GM21619 (cell line): ENCODE results near the gene PNP.
"Not testable (repeated sequence)": the region's sequence is repeated elsewhere in the genome, so short reads cannot be mapped to it uniquely, and the experiment has no call there.

ENCODE experiments used
- ATAC-seq: cut with Tn5 transposase; IDR thresholded peaks from one replicate; pipeline ENCODE4 v1.9.1; 2021; ENCODE audit not compliant: unreplicated experiment

The PNP gene

GRCh38 chr14:20489093-20489994 is 20.1 kb downstream of the PNP start:
- ATAC-seq = peak; percentile 34

DNA sequence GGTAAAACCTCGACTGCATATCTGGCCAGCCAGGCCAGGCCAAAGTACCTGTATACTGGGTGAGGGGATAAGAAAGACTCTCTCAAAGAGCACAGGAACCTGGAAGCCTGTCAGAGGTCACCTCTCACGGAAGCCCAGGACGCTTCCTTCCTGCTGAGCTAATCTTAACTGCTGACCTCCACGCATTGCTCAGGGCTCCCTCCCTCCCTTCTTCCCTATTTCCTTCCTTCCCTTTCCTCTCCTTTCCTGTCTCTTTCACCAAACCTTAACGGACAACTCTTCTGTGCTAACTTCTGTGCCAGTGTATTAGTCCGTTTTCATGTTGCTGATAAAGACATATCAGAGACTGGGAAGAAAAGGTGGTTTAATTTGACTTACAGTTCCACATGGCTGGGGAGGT is 21.4 kb downstream of the PNP start:
- no peak for ATAC-seq

- no peak for ATAC-seq
These were observed 23.3 kb downstream of the PNP start for GRCh38 chr14:20492486-20492885.

DNA sequence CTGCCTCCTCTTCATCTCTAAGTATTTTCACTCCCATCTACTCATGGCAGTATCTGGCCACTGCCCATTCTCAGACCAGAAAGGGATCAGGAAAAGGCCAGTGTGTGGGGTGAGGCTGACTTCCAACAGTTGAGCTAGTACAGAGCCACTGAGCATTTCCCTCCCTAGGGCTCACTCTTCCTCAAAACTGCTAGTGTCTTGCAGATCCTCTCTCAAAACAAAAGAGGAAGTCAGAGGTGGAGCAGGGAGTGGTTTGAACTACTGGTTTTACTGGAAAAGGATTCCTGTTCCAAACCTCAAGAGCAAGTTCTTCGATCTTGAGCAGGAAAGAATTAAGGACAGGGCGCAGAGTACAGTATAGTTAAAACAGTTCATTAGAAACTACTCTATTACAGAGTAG is 24.4 kb downstream of the PNP start:
- no peak for ATAC-seq

DNA sequence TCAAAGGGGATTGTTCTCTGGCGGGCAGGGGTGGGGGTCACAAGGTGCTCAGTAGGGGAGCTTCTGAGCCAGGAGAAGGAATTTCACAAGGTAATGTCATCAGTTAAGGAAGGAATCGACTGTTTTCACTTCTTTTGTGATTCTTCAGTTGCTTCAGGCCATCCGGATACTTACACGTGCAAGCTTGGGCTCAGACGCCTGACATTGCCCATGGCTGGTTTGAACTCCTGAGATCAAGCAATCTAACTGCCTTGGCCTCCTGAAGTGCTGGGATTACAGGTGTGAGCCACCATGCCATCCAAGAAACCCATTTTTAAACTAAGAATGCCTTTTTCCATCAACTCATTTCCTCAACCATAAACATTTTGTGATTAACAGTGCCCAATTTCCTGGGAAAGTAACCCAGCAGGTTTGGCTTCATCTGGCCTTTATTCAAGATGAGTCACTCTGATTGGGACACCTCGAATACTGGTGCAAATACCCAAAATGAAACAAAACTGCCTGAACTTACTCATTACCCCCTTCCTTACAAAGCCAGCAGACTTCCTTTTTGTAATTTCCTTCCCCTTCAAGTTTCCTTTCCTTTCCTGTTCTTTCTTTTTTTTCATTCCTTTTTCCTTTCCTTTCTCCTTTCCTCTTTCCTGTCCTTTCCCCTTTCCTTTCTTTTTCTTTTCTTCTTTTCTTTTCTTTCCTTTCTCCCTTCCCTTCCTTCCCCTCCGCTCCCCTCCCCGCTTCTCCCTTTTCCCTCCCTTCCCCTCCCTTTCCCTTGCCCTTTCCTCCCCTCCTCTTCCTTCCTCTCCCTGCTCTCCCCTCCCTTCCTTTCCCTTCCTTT is 25.9 kb downstream of the PNP start:
- no peak for ATAC-seq

- ATAC-seq = no peak
These were observed 29.4 kb downstream of the PNP start for GRCh38 chr14:20498622-20499021.

- no peak for ATAC-seq
These were observed 29.9 kb downstream of the PNP start for GRCh38 chr14:20499108-20499507.

- ATAC-seq = no peak
These were observed 30.7 kb downstream of the PNP start for GRCh38 chr14:20499881-20500280.

DNA sequence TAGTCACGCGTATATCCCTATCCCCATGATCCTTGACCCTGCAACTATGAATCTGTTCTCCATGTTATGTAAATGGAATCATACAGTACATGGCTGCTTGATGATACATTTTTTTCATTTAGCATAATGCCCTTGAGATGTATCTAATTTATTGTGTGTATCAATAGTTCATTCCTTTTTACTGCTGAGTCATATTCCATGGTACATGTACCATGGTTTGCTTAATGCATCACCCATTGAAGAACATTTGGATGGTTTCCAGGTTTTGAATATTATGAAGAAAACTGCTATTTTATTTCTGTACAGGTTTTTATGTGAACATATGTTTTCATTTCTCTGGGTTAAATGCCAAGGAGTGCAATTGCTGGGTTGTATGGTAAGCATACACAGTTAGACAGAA is 32.1 kb downstream of the PNP start:
- ATAC-seq = no peak

GRCh38 chr14:20503898-20504297 is 34.7 kb downstream of the PNP start:
- no peak for ATAC-seq

GRCh38 chr14:20506276-20506675 is 37.1 kb downstream of the PNP start:
- not testable (repeated sequence) for ATAC-seq

- ATAC-seq = not testable (repeated sequence)
These were observed 37.5 kb downstream of the PNP start for GRCh38 chr14:20506752-20507151.

DNA sequence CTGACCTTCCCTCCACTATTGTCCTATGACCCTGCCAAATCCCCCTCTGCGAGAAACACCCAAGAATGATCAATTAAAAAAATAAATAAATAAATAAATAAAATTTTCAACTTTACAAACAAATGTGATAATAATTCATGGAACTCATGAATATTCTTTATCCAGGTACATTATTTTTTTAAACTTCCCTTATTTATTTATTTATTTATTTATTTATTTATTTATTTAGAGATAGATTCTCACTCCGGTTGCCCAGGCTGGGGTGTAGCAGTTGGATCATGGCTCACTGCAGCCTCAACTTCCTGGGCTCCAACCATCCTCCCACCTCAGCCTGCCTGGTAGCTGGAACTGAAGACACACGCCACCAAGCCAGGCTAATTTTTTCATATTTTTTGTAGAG is 38.3 kb downstream of the PNP start:
- not testable (repeated sequence) for ATAC-seq

GRCh38 chr14:20508367-20508766 is 39.2 kb downstream of the PNP start:
- no peak for ATAC-seq

GRCh38 chr14:20512177-20512905 is 43.1 kb downstream of the PNP start:
- ATAC-seq = no peak

DNA sequence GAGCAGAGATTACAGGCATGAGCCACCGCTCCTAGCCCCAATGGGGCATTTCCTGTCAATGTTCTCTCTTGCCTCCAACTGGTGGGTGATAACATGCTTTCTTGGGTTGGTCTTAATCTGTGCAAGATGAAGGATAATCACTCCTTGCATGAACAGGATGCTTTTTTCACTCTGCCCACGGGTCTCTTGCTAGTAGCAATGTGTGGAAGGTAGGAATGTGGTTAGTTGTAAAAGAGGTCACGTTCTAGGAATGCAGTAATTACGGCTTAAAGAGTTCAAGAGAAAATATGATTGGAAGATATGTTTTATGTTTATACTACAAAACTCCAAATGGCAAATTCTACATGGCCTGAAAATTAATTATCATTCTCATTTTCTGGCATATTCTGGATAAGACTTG is 46.6 kb downstream of the PNP start:
- ATAC-seq = no peak

DNA sequence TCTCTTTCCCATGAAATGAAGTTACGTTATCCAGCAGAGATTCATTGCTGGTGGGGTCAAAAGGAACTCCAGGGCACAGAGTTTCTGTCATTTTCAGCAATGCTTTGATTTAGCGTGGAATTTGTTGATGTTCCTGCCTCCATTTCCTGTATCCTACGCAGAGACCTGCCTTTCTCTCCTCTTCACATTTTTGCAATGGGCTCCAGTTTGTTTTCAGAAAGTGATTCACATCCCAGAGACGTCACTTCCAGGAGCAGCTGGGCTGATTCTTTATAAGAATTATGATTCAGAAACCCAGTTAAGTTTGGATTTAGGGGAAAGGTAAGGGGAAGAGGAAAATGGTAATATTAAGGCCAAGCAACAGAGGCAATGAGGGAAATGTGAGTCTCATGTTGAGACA is 47.7 kb downstream of the PNP start:
- ATAC-seq = no peak

GRCh38 chr14:20522332-20522731 is 53.1 kb downstream of the PNP start:
- no peak for ATAC-seq

GRCh38 chr14:20524027-20524426 is 54.8 kb downstream of the PNP start:
- no peak for ATAC-seq
